Measurements from ENCODE around the gene HES1. TPM values are rescaled to one million over a fixed set of nuclear protein-coding genes. Genes with fewer than 3 reads are reported as not detected.

HES1 gene
- total and polyA plus RNA-seq, 9 of the 15 experiments (the other 6 are each of a cell fraction or from before 2014, with no cell fraction given), result 3.4 to 37.0 (median 19.3) TPM

GRCh38 chr3:194125442-194125841 is 10.5 kb upstream of the HES1 start:
- no TSS peak for BruUV-seq (replicated peaks)
- no peaks in the 10 kb centered on the region for H4K20me1 ChIP-seq (replicated peaks; ENCODE audit: control insufficient read depth, insufficient read depth, low read length)
- no peak for DNase-seq (ENCODE audit: extremely low read depth in 1 of 4, low spot score in 3 of 4)
- H3K4me3 ChIP-seq, result no peak overlapping the region
- in situ Hi-C loops (cut with MboI), result no loop called here
- no peak overlapping the region for H2AFZ ChIP-seq (ENCODE audit: low read depth, low read length)
- 24% methylated on average over 6 of the region's 6 CpGs for WGBS (ENCODE audit: insufficient coverage, low coverage, missing lambda C conversion rate)
- intact Hi-C loops (cut with micrococcal nuclease), result no loop called here
- FAIRE-seq, result no peak
- peaks cover 0 to 3% of the 10 kb centered on the region in 2 experiments; a peak in 1 of 5 replicates for H3K4me1 ChIP-seq (replicated peaks in 1 of 2; ENCODE audit: control insufficient read depth in 2 of 2, insufficient read depth in 2 of 2, low read length in 2 of 2)
- H3K79me2 ChIP-seq (ENCODE audit: control insufficient read depth, insufficient read depth, low read length), result no peaks in the 10 kb centered on the region
- H3K27me3 ChIP-seq (ENCODE audit: control insufficient read depth in 2 of 2, insufficient read depth in 2 of 2, low read length in 2 of 2), result peaks cover 0 to 4% of the 10 kb centered on the region in 2 experiments; a peak in 1 of 5 replicates
- no peaks in the 10 kb centered on the region for H3K36me3 ChIP-seq (ENCODE audit: control insufficient read depth, insufficient read depth, low read length)
- no peak for ATAC-seq
- no peak overlapping the region for H3K27ac ChIP-seq (ENCODE audit: extremely low read depth, low read depth, low read length)
- POLR2A ChIA-PET, result interaction anchor here (0.6 to 1.2 kb wide), 3 partner anchors 8 to 587 kb away, joined by 3 to 6 read pairs (median 5); partner anchors contain the start of gene HES1
- H3K9ac ChIP-seq (ENCODE audit: insufficient read depth in 1 of 2, low read depth in 2 of 2, low read length in 2 of 2), result no peak overlapping the region
- CTCF ChIA-PET (ENCODE audit: low intra/inter-chr PET ratio), result no interaction called here
- no peak for TF ChIP-seq DPF2 (IDR thresholded peaks at IDR 0.05)
- TF ChIP-seq TAF9B (IDR thresholded peaks at IDR 0.05; ENCODE audit: partially characterized antibody), result no peak
- no peak for TF ChIP-seq NR1H2 (CRISPR knock-in tag; IDR thresholded peaks at IDR 0.05)
- no peak for TF ChIP-seq DACH1 (IDR thresholded peaks at IDR 0.05; ENCODE audit: partially characterized antibody)
- no peak for TF ChIP-seq PRPF4 (IDR thresholded peaks at IDR 0.05; ENCODE audit: insufficient read depth, low read depth, low read length, poor library complexity, severe bottlenecking)
- no peaks in the 10 kb centered on the region for H3K9me1 ChIP-seq (ENCODE audit: control insufficient read depth, insufficient read depth, low read length)
- H3K9me3 ChIP-seq (replicated peaks; ENCODE audit: control insufficient read depth, insufficient read depth, low read depth, low read length), result no peaks in the 10 kb centered on the region
- no peak overlapping the region for H3K4me2 ChIP-seq (ENCODE audit: insufficient read depth, low read length)

GRCh38 chr3:194126790-194127189 is 9.2 kb upstream of the HES1 start:
- Histone ChIP-seq H3K4me1 (replicated peaks in 1 of 2; ENCODE audit: control insufficient read depth in 2 of 2, insufficient read depth in 2 of 2, low read length in 2 of 2) (peaks cover 0 to 3% of the 10 kb centered on the region in 2 experiments; a peak in 1 of 5 replicates), H3K9me3 (replicated peaks; ENCODE audit: control insufficient read depth, insufficient read depth, low read depth, low read length) (no peaks in the 10 kb centered on the region), H3K36me3 (ENCODE audit: control insufficient read depth, insufficient read depth, low read length) (no peaks in the 10 kb centered on the region), H3K27ac (ENCODE audit: extremely low read depth, low read depth, low read length) (no peak overlapping the region), H4K20me1 (replicated peaks; ENCODE audit: control insufficient read depth, insufficient read depth, low read length) (no peaks in the 10 kb centered on the region), H3K27me3 (ENCODE audit: control insufficient read depth in 2 of 2, insufficient read depth in 2 of 2, low read length in 2 of 2) (no peaks in the 10 kb centered on the region; a peak in 1 of 5 replicates), H3K4me2 (ENCODE audit: insufficient read depth, low read length) (no peak overlapping the region), H3K79me2 (ENCODE audit: control insufficient read depth, insufficient read depth, low read length) (no peaks in the 10 kb centered on the region), H3K4me3 (no peak overlapping the region), H2AFZ (ENCODE audit: low read depth, low read length) (0 out of 2 replicates have a peak overlapping the region, but pooled peaks have one; percentile 36), H3K9ac (ENCODE audit: insufficient read depth in 1 of 2, low read depth in 2 of 2, low read length in 2 of 2) (no peak overlapping the region; a peak in 1 of 4 replicates), H3K9me1 (ENCODE audit: control insufficient read depth, insufficient read depth, low read length) (no peaks in the 10 kb centered on the region)
- DNase-seq (ENCODE audit: extremely low read depth in 1 of 4, low spot score in 3 of 4), result no peak
- no TSS peak for BruUV-seq (replicated peaks)
- FAIRE-seq, result no peak
- ChIA-PET CTCF (ENCODE audit: low intra/inter-chr PET ratio) (no interaction called here), POLR2A (no interaction called here)
- no peak for ATAC-seq
- intact Hi-C loops (cut with micrococcal nuclease), result no loop called here
- in situ Hi-C loops (cut with MboI), result no loop called here
- 24% methylated on average over 9 of the region's 9 CpGs for WGBS (ENCODE audit: insufficient coverage, low coverage, missing lambda C conversion rate)
- no peak for TF ChIP-seq TRIM24 (IDR thresholded peaks at IDR 0.05)
- TF ChIP-seq ZNF764 (CRISPR knock-in tag; IDR thresholded peaks at IDR 0.05; ENCODE audit: low read depth), result no peak
- no peak for TF ChIP-seq SP1 (CRISPR knock-in tag; IDR thresholded peaks at IDR 0.05)
- TF ChIP-seq MAFG (tag; conservative IDR thresholded peaks at IDR 0.05), result 0 out of 2 replicates have a peak, but pooled peaks have one; percentile 30
- no peak for TF ChIP-seq TAL1 (IDR thresholded peaks at IDR 0.05)
- TF ChIP-seq C11orf30 (IDR thresholded peaks at IDR 0.05; ENCODE audit: low read depth), result peak; percentile 59
- no peak for TF ChIP-seq EGR1 (conservative IDR thresholded peaks at IDR 0.05)
- TF ChIP-seq AFF1 (IDR thresholded peaks at IDR 0.05; ENCODE audit: low read depth in 1 of 2, partially characterized antibody in 2 of 2), result no peak
